HG02759 (cell line): ENCODE results near the gene HTRA1.

Experiments
- ATAC-seq: cut with Tn5 transposase; IDR thresholded peaks from one replicate; pipeline ENCODE4 v1.9.1; 2021; ENCODE audit warnings: mild to moderate bottlenecking, moderate library complexity; ENCODE audit not compliant: unreplicated experiment

The HTRA1 gene

GRCh38 chr10:122493761-122494160 lies 32.4 kb downstream of the HTRA1 start:
- no peak for ATAC-seq

GRCh38 chr10:122494173-122494820 lies 32.9 kb downstream of the HTRA1 start:
- ATAC-seq = no peak

DNA sequence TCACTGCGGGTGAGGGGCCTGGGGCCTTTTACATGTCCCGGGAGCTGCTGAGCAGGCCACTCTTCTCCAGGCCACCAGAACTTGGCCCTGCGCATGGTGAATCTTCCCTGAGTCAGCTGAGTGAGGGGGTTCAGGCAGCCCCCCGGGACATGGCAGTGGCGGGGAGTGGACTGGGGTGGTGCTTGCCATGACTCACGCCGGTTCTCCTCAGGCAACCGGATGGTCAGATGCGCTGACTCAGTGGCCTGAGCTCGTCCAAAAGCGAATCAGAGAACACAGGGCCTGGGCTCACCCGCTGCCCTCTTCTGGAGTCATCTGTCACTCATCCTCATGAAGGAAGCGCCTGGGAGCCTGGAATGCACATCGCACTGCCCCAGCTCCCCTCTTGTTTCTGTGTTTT lies 33.5 kb downstream of the HTRA1 start:
- no peak for ATAC-seq

GRCh38 chr10:122495406-122496340 lies 34.3 kb downstream of the HTRA1 start:
- ATAC-seq = no peak

- no peak for ATAC-seq
Measured at GRCh38 chr10:122497241-122497640, 35.9 kb downstream of the HTRA1 start.

DNA sequence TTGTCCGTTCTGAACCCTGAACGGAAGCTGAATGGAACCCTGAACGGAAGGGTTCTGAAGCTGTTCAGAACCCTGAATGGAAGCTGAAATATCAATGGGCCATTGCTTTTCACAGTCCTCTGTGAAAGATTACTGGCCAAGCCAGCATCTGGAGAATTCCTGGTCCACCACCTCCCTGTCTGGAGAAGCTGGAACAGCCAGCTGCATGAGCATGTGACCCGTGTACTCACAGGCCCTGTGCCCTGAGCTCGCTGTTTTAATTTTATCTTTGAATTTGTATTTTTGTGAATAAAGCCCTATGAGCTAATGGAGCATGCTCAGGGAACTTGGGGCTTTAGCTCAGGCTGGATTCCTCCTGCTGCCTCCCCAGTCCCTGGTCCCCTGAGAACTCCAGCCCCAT lies 37.2 kb downstream of the HTRA1 start:
- ATAC-seq = no peak

GRCh38 chr10:122499012-122499411 lies 37.7 kb downstream of the HTRA1 start:
- ATAC-seq = no peak

GRCh38 chr10:122499491-122499941 lies 38.2 kb downstream of the HTRA1 start:
- ATAC-seq = no peak

DNA sequence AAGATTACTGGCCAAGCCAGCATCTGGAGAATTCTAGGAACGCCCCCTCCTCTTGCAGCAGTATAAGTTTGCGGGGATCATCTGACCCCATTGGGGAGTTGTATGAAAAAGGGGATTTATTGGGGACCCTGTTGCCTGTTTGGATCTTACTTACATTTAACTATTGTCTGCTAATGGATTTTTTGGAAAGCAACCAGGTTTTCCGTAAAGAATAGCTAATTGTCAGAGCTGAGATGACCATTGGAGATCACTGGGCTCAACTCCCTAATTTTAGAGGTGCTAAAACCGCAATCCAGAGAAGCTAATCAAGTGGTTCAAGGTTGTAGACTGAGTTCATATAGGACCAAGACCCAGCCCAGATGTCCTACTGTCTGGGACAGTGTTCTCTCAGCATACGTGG lies 38.8 kb downstream of the HTRA1 start:
- no peak for ATAC-seq

GRCh38 chr10:122500726-122501125 lies 39.4 kb downstream of the HTRA1 start:
- no peak for ATAC-seq

DNA sequence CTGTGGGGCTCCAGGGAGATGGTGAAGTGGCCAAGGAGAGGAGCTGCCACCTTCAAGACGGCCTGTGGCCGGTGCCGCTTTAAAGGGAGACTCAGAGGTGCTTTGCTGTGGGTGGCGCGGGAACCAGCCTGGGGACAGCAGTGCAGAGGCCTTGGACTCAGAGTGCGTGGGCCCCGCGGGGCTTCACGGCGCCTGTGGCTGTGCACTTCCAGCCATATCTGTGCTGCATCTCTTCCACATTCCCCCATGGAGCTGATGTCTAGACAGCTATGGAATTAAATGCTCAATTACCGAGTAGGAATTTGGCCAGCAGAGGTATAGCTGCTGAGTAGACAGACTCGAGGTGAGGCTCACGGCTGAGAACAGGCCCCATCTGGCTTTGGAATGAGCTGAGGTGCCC lies 41.7 kb downstream of the HTRA1 start:
- no peak for ATAC-seq

DNA sequence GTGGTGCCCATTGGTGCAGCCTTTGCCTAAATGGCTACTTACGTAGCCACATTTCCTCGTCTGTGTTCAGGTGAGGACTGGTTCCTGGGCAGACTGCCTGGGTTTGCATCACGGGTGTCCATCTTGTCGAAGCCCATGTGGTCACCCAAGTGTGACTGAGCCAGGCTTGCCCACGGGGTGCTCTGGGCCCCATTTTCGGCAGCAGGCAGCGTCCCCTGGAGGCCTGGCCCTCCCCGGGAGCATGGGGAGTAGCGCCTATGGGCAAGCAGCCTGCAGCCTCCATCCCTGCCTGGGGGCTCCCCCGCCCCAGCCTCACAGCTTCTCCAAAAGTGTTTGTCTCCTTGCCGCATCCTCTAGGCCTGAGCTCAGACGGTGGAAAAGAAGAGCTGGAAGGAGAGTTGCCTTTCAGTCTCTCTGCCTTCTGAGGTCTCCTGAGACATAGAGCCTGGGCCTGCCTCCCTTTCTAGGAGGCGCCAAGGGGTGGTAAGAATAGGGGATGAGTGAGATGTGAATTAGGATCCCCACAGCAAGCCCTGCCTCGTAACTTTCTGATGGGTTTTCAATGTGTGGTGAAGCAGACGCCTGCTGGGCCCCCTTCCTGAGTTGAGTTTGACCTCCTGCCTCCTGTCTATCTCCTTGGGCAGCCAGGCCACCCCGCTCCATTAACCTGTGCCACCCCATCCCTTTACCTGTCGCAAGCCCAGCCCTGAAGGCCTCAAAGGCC lies 42.7 kb downstream of the HTRA1 start:
- no peak for ATAC-seq

DNA sequence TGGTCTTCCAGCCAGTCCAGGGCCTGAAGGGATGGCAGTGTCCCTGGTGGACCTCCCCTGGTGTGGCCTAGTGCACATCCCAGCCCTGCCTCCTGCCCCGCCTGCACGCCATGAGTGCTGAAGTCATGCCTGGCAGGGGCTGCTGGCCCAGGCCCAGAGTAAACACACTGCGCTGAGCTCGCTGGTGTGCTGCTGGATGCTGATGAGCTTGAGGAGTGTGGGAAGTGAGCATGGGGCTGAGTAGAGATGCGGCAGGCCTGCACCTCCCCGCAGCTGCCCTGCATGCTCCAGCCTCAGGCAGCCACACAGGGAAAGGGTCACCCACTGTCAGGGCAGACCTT lies 43.2 kb downstream of the HTRA1 start:
- no peak for ATAC-seq

DNA sequence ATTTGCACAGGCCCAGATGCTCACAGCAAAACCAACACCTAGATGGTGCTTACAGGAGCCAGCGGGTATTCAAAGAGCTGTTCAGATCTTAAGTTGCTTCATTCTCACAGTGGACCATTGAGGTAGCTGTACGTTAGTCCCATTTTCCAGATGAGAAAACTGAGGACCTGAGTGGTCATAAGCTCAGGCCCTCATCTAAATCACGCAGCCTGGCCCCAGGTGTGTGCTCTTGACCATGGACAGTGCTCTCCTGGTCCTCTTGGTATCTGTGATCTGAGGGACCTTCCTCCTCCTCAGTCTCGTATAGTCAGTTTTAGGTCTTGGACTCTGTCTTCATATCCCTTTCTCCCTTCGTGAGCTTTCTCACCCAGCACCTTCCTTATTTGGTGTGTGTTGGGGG lies 43.7 kb downstream of the HTRA1 start:
- ATAC-seq = no peak

- no peak for ATAC-seq
Measured at GRCh38 chr10:122505885-122506645, 44.7 kb downstream of the HTRA1 start.

GRCh38 chr10:122507616-122508015 lies 46.3 kb downstream of the HTRA1 start:
- no peak for ATAC-seq

- no peak for ATAC-seq
Measured at GRCh38 chr10:122508021-122508420, 46.7 kb downstream of the HTRA1 start.

DNA sequence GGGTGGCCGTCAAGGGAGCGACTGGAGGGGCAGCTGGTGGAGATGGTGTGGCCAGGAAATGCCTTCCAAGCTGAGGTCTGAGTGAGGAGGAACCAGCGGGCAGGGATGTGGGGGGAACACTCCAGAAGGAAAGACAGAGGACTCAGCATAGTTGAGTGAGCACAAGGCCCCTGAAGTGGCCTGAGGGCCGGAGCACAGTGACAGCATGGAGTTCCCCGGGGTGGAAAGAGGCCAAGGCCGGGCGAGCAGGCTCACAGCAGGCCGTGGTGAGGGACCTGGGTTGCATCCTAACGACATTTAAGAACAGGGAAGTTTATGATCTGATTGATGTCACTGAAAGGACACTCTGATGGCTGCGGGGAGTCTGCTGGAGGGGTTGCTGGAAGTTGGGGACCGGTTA lies 48.0 kb downstream of the HTRA1 start:
- no peak for ATAC-seq

DNA sequence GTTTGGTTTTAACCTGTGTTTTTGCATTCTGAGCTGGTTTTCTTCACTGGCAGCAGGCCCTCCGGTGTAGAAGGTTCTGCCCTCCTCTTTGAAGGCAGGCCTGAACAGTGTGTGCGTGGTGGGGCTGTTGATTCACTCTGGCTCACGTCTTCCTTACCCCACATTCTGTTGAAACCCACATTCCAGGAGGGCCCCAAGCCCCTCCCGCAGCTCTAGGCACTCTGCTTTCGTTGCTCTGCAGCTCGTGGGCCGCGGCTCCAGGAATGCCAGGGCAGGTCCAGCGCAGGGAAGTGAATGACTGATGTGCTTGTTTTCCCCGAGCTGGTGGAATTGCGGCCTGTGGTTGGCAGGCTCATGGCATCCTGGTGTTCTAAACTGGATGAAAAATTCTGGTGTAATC lies 49.0 kb downstream of the HTRA1 start:
- ATAC-seq = no peak

DNA sequence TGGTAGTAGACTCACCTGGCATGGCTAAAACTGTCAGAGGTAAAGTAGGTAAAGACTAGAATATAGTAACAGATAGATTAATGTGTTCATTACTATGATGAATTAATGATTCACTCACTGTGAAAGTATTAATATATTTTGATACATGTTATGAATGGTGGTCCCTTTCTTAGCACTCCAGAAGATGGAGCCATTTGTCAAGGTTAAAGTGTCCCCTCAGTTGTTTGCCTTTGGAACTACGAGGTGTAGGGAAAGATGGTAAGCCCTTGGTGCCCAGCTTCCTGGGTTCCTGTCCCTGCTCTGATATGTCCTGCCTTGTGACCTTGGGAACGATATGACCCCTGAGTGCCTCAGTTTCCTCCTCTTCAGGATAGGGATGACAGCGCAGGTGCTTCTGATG lies 49.4 kb downstream of the HTRA1 start:
- ATAC-seq = no peak

GRCh38 chr10:122513053-122513452 lies 51.7 kb downstream of the HTRA1 start:
- no peak for ATAC-seq
